ENCODE results near the gene TMC2.

GRCh38 chr20:2559651-2560050, 23.3 kb downstream of the TMC2 start:
- TF ChIP-seq CREM (CRISPR knock-in tag; IDR thresholded peaks at IDR 0.05) (no peak), ATF2 (CRISPR knock-in tag; IDR thresholded peaks at IDR 0.05; ENCODE audit: borderline replicate concordance, low read depth) (no peak), ZNF317 (CRISPR knock-in tag; IDR thresholded peaks at IDR 0.05; ENCODE audit: borderline replicate concordance, low read depth) (no peak), ZNF281 (CRISPR knock-in tag; IDR thresholded peaks at IDR 0.05) (no peak), MLX (CRISPR knock-in tag; IDR thresholded peaks at IDR 0.05) (no peak)

Measured in WTC11 (cell line).